ENCODE results near the gene SERTAD2.

Gene SERTAD2

DNA sequence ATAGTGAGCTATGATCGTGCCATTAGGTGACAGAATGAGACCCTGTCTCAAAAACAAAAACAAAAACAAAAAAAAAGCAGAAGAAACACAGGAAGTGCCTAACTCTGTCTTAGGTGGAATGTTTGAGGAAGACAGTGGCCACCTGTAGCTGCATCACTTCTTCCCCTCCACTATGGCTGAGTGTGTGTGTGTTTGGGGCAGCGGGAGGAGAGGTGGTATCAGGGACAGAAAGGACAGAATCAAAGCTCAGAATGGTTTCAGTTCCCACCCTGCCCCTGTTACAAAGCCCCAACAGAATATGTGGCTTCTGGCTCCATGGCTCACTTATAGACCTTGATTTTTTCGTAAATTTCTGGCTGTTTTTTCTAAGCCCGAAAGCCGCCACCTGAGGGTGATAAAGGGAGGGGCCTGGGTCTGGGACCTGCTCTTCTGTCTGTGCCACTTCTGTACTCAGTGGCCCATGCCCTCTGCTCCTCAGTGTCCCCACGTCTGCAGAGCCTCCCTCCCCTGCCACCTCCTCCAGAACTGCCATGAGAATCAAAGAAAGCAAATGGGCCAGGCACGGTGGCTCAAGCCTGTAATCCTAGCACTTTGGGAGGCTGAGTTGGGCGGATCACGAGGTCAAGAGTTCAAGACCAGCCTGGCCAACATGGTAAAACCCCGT is 27.4 kb downstream of the SERTAD2 start:
- no peak for DNase-seq

- no peak for DNase-seq
Measured at GRCh38 chr2:64625299-64626145, 28.2 kb downstream of the SERTAD2 start.

GRCh38 chr2:64624862-64625261 is 28.9 kb downstream of the SERTAD2 start:
- no peak for DNase-seq

DNA sequence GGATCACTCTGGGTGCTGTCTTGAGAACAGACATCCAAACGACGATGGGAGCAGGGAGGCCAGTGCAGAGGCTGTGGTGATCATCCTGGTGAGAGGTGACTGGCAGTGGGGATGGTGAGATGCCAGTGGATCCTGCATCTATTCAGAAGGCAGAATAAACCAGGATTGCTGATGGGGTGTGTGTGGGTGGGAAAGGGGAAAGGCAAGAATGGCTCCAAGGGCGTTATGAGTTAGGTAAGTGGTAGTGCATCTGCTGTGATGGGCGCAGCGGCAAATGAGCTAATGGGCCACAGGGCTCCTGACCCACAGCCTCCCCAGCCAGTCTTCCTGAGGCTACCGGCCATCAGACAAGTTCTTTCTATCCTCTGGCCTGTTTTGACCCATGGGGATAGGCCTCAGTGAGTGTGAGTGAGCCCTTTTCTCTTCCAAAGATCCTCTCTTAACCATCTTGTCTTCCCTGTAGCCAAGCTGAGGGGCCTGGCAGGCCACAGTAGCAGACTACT is 29.6 kb downstream of the SERTAD2 start:
- DNase-seq: no peak

GRCh38 chr2:64623242-64623850 is 30.4 kb downstream of the SERTAD2 start:
- no peak for DNase-seq

GRCh38 chr2:64622443-64623241 is 31.1 kb downstream of the SERTAD2 start:
- no peak for DNase-seq

DNA sequence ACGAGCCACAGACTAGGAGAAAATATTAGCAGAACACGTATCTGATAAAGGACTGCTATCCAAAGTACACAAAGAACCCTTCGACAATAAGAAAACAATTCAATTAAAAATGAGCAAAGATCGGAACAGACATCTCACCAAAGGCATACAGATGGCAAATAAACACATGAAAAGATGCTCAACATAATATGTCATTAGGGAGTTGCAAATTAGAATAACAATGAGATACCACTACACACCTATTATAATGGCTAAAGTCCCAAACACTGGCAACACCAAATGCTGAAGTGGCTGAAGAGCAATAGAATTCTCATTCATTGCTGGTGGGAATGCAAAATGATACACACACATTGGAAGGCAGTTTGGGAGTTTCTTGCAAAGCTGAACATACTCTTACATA is 33.1 kb downstream of the SERTAD2 start:
- no peak for DNase-seq

GRCh38 chr2:64617631-64618151 is 36.0 kb downstream of the SERTAD2 start:
- DNase-seq: no peak

DNA sequence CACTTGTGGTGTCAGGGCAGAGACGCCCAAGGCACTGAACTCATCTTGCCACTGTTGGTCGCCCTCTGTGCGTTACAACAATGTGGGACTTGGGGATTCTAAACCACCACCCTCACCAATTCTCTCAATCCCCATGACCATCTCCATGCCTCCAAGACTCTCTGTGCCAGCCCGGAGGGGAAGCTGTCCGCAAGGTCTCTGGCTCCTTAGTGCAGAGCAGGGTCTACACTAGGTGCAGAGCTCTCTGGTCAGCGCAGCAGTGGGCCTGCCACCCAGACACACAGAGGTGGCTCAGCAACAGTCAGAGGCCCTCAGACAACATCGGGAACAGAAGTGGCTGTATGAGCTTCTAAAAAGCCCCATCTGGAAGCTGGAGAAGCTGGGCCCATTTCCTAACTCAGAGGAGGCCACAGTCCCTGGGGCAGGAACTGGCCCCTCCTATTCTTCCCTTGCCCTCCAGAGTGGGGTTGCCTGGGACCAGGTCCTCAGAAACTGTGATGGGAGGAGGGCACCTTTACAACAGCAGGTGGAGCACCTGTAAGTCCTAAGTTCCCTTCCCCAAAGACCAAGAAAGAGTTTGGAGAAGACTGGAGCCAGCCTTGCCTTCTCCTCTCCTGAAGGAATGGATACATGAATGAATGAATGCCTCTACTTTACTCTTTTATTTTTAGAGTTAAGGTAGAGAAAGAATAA is 37.7 kb downstream of the SERTAD2 start:
- DNase-seq: no peak

DNA sequence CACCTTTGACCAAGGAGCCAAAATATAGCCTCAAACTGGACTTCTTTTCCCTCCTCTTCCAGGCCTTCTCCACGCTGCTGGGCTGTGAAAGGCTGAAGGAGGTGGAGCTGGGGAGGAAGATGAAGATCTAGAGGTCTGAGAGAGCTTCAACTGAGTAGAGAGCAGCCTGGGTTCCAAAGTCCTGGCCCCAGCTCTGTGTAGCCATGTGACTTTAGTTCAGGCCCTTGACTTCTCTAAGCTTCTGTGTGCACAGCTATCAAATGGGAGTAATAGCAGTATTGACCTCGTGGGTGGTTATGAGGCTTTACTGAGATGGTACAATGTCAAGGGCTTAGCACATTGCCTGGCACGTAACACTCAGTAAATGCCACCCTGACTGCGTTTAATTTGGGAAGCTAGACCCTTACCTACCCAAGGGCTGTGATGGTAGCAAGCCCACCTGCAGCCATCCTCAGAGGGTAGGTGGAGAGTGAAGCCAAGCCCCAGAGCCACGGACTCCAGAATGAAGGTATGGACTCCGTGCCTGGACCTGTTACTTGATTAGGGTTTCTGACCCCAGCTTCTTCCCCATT is 38.4 kb downstream of the SERTAD2 start:
- no peak for DNase-seq

GRCh38 chr2:64613276-64613675 is 40.4 kb downstream of the SERTAD2 start:
- no peak for DNase-seq

GRCh38 chr2:64612575-64613195 is 41.0 kb downstream of the SERTAD2 start:
- no peak for DNase-seq

GRCh38 chr2:64610316-64610855 is 43.3 kb downstream of the SERTAD2 start:
- no peak for DNase-seq

GRCh38 chr2:64609942-64610281 is 43.8 kb downstream of the SERTAD2 start:
- no peak for DNase-seq

GRCh38 chr2:64609227-64609941 is 44.3 kb downstream of the SERTAD2 start:
- DNase-seq: peak; percentile 89

- DNase-seq: no peak
Measured at GRCh38 chr2:64608867-64609226, 44.9 kb downstream of the SERTAD2 start.

DNA sequence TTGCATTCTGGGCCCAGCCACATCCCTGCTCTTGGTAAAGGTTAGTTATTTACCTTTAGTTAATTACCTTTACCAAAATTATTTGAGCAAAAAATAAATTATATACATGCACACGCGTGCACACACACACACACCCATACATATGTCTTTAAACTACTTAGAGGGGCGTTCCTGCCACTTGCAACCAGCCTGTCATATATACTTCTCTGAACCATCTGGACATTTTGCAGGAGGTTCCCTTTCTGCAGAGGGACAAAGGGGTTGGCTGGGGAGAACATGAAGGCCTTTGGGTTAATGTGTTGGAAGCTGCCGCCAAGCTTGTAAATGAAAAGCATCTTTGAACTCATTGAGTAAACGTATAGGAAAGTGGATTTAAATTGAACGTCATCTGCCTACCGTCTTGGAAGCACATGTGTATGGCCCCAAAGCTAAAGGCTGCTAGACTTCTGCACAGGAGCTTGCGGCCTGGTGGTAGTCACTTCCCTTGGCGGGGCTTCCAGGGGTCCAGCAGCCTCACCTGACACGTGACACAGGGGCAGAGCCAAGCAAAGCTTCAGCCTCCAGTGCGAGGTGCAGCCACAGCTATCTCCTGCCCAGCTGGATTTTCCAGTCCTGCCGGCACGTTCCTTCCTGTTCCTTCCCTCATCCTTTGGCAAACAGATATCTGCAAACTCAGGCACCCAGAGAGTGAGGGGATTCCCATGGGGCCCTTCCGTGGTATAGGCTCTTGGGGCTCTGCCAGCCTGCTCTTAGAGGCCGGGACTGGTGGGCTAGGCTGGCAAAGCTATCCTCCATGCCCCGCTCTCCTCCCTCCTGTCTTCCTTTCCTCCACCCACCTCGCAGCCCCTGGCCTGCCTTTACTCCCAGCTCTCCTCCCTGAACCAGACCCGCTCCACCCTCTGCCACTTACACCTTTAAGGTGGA is 46.1 kb downstream of the SERTAD2 start:
- no peak for DNase-seq

- peak; percentile 89 for DNase-seq
Measured at GRCh38 chr2:64606479-64607363, 47.0 kb downstream of the SERTAD2 start.
